ENCODE measurements around the gene CYSLTR2.

GRCh38 chr13:48625413-48626076 lies 28.2 kb upstream of the CYSLTR2 start:
- TF ChIP-seq CTCF (IDR thresholded peaks at IDR 0.05) (no peak), POLR2A (IDR thresholded peaks at IDR 0.05) (no peak)
